ENCODE results near the gene EHMT1.
A peak's percentile ranks its signal among the peaks of the same experiment; 100 is the strongest.

EHMT1 gene

GRCh38 chr9:137588311-137588710 lies 30.5 kb upstream of the EHMT1 start:
- no peak for TF ChIP-seq CTCF (IDR thresholded peaks at IDR 0.05)
- Mint-ChIP-seq H3K4me3 (peak overlapping the region; percentile 85), H3K9me3 (no peaks in the 10 kb centered on the region), H3K27ac (no peak overlapping the region), H3K4me1 (peaks cover 29% of the 10 kb centered on the region), H3K27me3 (ENCODE audit: low read depth, poor library complexity) (no peaks in the 10 kb centered on the region), H3K36me3 (ENCODE audit: low read depth) (peaks cover 31% of the 10 kb centered on the region)
- DNase-seq: no peak

GRCh38 chr9:137588891-137589290 lies 29.9 kb upstream of the EHMT1 start:
- H3K36me3 Mint-ChIP-seq (ENCODE audit: low read depth): peaks cover 26% of the 10 kb centered on the region
- no peak for DNase-seq
- no peak for TF ChIP-seq CTCF (IDR thresholded peaks at IDR 0.05)
- no peak overlapping the region for H3K27ac Mint-ChIP-seq
- peak overlapping the region; percentile 85 for H3K4me3 Mint-ChIP-seq
- no peaks in the 10 kb centered on the region for H3K9me3 Mint-ChIP-seq
- no peaks in the 10 kb centered on the region for H3K27me3 Mint-ChIP-seq (ENCODE audit: low read depth, poor library complexity)
- peaks cover 33% of the 10 kb centered on the region for H3K4me1 Mint-ChIP-seq

GRCh38 chr9:137589441-137590122 lies 29.2 kb upstream of the EHMT1 start:
- Mint-ChIP-seq H3K27ac (no peak overlapping the region), H3K27me3 (ENCODE audit: low read depth, poor library complexity) (no peaks in the 10 kb centered on the region), H3K9me3 (no peaks in the 10 kb centered on the region), H3K36me3 (ENCODE audit: low read depth) (peaks cover 26% of the 10 kb centered on the region), H3K4me1 (peaks cover 37% of the 10 kb centered on the region), H3K4me3 (peak overlapping the region; percentile 85)
- TF ChIP-seq CTCF (IDR thresholded peaks at IDR 0.05): no peak
- peak; percentile 50 for DNase-seq

GRCh38 chr9:137590123-137590468 lies 28.7 kb upstream of the EHMT1 start:
- Mint-ChIP-seq H3K4me3 (no peak overlapping the region), H3K4me1 (peaks cover 37% of the 10 kb centered on the region), H3K27me3 (ENCODE audit: low read depth, poor library complexity) (no peaks in the 10 kb centered on the region), H3K36me3 (ENCODE audit: low read depth) (peaks cover 31% of the 10 kb centered on the region), H3K9me3 (no peaks in the 10 kb centered on the region), H3K27ac (no peak overlapping the region)
- TF ChIP-seq CTCF (IDR thresholded peaks at IDR 0.05): no peak
- no peak for DNase-seq

GRCh38 chr9:137590469-137591383 lies 28.1 kb upstream of the EHMT1 start, which contains the start of gene ZMYND19:
Gene ZMYND19, minus strand, starts transcription at chr9:137590512. Its CDS starts 249 bp downstream, at chr9:137590263.
- TF ChIP-seq CTCF (IDR thresholded peaks at IDR 0.05): no peak

More at GRCh38 chr9:137590469-137591383, 28.1 kb upstream of the EHMT1 start, which contains the start of gene ZMYND19:
- peaks cover 31% of the 10 kb centered on the region for H3K36me3 Mint-ChIP-seq (ENCODE audit: low read depth)
- no peaks in the 10 kb centered on the region for H3K27me3 Mint-ChIP-seq (ENCODE audit: low read depth, poor library complexity)
- H3K9me3 Mint-ChIP-seq: no peaks in the 10 kb centered on the region
- H3K4me1 Mint-ChIP-seq: peaks cover 37% of the 10 kb centered on the region
- H3K4me3 Mint-ChIP-seq: peak within 1 kb of the TSS; percentile 96
- peak; percentile 93 for DNase-seq
- peak within 1 kb of the TSS; percentile 44 for H3K27ac Mint-ChIP-seq

Data from nephron progenitor cell (in vitro differentiated cells).